ENCODE data around the gene MKNK1.

The MKNK1 gene

GRCh38 chr1:46536527-46536926, 67.5 kb downstream of the MKNK1 start:
- FAIRE-seq, result no peak

DNA sequence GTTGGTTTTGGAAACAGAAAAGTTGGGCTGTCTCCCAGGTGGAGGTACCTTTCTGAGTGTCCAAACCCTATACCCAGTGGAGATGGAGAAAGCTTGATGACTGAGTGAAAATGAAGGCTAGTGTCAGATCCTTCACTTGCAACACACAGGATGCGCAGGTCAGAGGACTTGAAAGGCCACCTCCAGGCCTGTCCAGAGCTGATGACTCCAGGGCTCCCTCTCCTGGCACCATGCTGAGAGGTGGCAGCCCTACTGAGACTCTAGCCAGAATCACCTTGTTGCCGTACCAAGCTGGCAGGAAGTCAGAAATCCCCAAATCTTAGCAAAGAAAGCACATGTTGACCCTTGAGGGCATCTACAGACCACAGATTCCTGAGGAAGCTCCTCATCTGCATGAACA, 69.0 kb downstream of the MKNK1 start:
- FAIRE-seq, result no peak

DNA sequence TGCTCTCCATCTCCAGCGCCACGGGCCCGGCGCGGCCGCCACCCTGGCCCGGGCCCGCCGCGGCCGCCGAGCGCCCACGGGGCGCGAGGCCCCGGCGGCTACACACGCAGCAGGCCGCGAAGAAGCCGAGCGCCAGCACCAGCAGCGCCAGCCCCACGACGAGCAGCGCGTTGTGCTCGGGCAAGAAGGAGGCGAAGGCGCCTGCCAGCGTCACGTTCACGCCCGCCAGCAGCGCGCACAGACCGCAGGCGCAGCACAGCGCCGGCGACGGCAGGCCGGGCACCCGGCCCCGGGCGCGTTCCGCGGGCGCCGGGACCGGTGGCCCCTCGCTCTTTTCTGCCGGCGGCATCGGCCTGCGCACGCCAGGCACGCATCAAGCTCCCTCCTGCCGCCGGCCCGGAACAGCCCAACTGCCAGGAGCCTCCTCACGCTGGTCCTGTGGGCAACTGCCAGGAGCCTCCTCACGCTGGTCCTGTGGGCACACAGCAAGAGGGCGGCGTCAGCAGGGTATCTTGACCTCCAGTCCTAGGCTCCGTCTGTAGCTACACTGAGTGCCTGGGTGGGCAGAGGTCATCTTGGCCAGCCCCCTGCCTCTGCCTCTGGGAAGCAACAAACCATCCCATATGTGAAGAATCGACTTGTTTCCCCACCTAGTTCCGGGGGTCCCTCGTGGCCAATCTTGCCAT, 70.7 kb downstream of the MKNK1 start:
- no peak for FAIRE-seq

DNA sequence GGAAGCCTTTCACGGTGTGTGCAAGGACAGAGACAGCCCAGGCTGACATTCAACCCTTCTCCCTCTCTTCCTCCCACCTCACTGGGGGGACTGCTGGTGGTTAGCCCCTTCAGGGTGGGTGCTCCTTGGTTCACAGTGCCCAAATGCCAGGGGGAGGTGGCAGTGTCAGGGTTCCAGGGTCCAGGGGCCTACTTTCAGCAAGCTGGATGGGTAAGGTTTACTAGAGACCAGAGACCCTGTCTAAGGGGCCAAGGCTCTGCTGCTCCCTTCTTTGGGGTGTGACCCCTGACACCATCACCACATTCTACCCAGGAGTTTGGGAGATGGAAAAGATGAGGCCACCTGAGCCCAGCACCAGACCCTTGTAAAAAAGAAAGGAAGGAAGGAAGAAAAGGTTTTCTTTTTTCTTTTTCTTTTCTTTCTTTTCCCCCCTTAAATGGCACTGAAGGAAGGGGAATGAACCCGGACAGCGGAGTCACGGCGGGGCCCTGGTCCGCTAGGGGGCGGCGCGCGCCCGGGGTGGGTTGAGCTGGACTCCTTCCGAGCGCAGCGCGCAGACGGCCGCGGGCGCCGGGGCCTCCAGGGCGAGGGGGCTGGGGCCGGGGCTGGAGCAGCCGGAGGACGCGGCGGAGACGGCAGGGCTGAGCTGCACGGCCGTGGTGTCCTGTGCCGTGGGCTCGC, 71.4 kb downstream of the MKNK1 start:
- no peak for FAIRE-seq

DNA sequence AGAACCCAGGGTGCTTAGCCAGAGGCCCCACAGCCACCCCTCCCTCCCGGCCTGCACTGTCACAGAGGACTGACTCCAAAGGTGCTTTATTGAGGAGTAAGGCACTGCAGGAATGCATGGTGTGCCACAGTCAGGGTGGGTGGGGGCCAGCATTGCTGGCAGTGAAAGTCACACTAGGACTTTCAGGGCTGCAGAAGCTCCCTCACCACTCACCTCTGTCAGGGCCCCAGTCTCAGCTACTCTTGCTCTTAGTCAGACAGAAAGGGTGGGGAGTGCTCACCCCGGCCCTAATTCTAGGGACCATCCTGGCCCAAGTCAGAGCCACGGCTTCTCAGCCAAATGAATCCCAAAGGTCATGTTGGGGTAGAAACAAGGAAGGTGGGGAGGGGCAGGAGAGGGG, 72.0 kb downstream of the MKNK1 start:
- FAIRE-seq, result no peak

DNA sequence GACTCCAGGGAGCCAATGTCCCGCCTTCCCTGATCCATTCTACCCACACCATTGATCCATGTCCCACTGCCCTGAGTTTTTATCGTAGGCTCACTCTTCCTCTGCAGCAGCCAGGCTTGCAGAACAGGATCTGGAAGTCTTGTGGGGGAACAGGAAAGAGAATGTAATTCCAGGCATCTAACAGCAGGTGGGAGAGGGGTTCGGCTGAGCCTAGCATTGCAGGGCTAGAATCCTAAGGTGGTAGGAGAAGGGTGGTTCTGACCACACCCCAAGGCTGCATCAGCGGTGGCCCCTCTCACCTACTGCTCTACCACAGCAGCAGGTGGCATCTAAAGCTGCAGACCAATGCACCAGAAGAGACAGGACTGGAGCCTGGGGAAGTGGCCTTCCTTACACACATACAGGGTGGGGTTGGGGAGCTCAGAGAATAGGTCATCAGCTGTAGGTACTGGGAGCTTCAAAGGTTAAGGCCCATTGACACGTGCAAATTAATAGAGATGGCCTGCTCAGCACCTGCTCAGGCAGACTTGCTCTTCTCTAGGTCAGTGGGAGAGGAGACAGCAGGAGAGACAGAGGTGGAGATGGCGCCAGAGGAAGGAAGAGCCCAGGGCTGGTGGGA, 73.2 kb downstream of the MKNK1 start:
- FAIRE-seq, result no peak

DNA sequence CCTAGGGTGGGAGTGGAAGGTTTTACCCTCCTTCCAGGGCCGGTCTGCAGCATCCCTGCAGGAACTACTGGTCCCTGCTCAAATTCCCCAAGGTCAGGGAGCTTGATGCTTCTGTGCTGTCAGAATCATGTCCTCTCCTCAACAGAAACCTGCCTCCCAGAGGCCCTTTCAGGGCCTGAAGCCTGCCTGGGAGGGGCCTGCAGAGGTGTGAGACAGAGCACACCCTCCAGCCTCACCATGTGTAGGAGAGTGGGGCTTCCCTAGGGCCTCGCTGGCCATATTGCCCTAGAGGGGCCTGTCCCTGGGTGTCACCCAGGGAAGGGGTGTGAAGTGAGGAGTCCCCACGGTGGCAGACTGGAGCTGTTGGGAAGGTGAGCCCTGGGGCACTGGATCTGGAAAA, 73.8 kb downstream of the MKNK1 start:
- FAIRE-seq, result no peak

DNA sequence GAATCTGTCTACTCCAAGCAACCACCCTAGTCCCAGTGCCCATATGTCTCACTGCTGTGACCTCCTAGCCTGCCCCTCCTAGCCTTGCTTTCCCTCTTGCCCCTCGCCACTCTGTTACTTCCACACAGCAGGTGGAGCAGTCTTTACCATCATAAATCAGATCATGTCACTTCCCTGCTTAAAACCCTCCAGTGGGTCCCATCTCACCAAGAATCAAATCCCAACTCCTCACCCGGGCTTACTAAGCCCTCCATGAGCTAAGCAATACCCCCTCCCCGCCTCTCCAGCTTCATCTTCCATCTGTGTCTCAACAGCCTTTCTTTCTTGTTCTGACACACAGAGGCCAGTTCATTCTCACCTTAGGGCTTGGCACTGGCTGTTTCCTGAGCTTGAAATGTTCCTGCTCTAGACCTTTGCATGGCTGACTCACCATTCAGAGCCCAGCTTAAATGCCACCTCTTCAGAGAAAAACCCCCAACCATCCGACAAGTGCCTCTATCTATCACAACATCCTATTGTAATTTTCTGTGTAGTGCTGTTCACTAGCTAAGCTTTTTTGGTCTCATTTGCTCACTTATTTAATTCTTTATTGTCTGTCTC, 74.9 kb downstream of the MKNK1 start:
- no peak for FAIRE-seq

DNA sequence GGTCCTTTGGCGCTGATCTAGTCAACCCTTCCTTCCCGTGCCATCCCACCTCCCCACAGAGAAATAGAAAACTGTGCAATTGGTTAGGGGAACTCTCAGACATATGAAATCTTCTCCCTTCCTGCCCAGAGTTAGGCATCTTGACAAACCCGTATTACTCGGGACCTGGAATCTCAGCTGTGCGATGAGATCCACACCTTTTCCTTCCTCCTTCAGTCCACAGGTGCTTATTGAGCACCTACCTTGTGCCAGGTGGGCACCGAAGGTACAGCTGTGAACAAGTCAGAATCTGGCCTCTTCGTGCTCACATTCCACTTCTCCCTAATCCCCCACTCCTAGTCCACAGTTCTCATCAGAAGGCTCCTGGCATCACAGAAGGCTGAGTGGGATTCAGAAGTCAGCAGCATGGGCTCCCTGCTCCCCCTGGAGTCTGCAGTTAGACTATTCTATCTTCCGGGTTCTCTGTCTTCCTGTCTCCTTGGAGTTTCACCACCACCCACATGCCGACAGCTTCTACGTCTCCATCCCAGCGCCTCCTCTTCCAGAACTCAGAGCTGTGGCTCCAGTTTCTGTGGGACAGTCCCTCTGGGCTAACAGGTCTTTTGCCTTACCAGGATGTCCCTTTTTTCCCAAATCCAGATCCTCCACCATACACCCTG, 75.6 kb downstream of the MKNK1 start:
- no peak for FAIRE-seq

DNA sequence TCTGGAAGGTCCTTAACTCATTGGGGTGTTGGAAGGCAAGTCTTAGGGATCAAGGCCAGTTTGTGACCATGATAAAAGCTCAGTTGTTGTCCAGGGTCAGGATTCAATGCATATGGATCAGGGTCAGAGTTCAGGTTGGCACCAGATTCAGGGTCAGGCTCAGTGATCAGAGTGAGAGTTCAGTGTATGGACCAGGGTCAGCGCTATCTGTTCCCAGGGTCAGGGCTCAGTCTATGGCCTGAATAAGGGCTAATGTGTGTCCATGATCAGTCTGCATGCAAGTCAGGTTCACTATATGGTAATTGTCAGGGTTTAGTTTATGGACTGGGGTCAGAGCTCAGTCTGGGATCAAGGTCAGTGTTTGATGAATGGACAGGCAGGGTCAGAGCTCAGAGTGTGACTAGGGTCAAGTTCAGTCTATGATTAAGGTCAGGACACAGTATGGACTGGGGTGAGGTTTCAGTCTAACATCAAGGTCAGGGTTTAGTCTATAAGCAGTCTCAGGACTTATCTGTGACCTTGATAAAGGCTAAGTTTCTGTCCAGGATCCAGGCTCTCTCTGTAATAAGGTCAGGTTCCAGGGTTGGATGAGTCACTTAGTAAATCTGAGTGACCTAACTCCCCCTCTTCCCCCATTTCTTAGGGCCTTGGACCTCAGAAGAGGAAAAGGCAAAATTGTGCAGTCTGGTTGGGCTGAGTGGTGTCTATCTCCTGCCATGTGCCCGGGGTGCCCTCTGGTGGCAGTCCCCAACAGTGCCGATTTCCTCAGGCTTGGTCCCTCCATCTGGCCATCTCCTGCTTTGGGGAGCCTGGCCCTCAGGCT, 76.4 kb downstream of the MKNK1 start:
- no peak for FAIRE-seq

GRCh38 chr1:46526691-46527291, 77.3 kb downstream of the MKNK1 start:
- FAIRE-seq, result no peak

GRCh38 chr1:46526013-46526690, 77.9 kb downstream of the MKNK1 start:
- FAIRE-seq, result no peak

- no peak for FAIRE-seq
Measured at GRCh38 chr1:46525253-46525983, 78.7 kb downstream of the MKNK1 start.

GRCh38 chr1:46524843-46525242, 79.2 kb downstream of the MKNK1 start:
- no peak for FAIRE-seq

DNA sequence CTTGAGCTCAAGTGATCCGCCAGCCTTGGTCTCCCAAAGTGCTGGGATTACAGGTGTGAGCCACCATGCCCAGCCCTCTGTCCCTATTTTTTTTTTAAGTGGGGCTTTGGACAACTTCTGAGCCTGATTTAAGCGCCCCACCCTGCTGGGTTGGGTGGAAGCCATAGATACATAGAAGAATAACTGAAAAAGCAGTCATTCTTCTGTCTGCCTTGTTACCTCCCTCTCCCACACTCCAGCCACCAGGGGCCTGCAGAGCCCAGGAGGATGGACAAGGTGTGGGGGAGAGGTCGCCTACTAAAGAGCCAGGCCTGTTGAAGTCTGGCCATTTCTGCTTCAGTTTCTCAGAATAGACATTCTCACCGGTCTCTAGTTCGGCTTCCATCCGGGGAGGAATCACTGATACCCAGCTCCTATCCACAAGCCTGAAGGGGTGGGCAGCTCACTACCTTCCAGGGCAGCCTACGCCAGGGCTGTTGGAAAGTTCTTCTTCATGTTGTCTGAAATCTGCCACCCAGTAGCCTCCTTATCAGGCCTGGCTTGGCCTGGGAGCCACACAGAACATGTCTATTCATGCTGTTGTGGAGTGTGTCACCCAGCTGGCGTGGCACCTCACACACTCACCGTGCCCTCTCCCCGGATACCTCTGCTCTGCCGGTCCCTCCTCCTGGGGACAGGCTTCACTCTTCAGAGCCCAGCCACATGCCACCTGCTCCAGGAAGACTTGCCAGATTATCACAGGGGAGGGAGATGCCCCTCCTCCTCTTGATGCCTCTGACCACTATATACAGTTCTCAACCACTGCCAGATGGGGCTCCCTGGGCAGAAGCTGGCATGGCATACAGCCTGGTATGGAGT, 80.3 kb downstream of the MKNK1 start:
- FAIRE-seq, result no peak

- no peak for FAIRE-seq
Measured at GRCh38 chr1:46522969-46523320, 81.1 kb downstream of the MKNK1 start.

DNA sequence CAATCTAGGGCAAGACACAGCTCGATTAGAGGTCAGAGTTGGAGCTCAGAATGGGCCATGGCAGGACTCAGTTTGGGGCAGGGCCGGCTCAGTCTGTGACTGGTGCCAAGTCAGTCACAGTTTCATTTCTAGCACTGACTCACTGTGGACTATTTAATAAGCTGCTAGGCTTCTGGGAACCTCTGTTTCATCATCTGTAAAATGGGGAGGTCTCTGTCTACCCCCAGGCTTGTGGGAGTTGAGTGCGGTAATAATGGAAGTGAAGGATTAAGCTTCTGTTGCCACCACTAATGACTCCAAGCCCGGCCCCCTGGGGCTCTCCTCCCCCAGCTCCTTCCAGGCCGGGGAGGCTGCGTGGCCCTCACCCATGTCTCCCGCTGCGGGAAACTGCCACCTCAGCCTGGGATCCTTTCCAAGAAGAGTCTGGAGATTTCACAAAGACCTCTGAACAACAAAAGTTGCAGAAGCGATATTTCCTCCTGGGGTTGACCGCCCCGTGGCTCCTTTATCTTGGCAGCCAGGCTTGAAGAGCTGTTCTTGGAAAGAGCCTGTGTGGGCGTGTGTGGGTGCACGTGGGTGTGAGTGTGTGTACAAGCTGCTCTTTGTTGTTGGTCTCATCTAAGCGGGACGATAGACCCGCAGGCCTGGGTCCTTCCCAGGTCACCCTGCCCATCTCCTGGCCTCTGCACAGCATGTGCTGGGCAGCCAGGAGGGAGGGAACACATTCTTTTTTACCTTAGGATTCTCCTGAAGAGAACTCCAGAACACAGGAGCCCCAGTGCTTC, 81.7 kb downstream of the MKNK1 start:
- FAIRE-seq, result no peak

- no peak for FAIRE-seq
Measured at GRCh38 chr1:46521414-46521813, 82.7 kb downstream of the MKNK1 start.
